DMS53 treated with DMSO at 0.1 percent for 48 hours (cell line): ENCODE data around the gene MATN3.

ENCODE experiments used
- DNase-seq: peaks from one replicate; lab custom pipeline; 2025; ENCODE audit not compliant: unreplicated experiment; lab: John Stamatoyannopoulos, UW

MATN3 gene

DNA sequence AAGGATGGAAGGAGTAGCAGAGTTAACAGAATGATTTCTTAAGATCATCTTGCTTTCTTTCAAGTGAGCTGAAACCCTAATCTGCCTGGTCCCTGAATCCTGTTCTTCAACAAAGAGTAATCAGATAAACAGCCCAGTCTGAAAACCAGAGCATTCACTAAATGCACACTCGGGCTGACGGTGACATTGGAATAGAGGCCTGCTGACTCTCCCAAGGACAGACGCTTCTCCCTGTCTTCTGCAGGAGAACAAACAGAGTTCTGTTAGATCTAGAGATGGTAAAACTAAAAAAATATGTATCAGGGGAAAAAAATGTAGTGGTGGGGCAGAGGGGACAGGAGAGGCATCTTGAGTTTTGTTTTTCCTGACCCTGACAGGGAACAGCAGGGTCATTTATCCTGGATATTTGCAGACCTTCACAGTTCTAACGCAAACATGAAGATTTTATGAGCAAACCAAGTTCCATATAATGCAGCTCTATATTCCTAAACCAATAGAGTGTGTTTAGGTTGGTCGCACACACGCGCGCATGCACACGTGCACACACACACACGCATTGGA is 7.3 kb downstream of the MATN3 start:
- no peak for DNase-seq

DNA sequence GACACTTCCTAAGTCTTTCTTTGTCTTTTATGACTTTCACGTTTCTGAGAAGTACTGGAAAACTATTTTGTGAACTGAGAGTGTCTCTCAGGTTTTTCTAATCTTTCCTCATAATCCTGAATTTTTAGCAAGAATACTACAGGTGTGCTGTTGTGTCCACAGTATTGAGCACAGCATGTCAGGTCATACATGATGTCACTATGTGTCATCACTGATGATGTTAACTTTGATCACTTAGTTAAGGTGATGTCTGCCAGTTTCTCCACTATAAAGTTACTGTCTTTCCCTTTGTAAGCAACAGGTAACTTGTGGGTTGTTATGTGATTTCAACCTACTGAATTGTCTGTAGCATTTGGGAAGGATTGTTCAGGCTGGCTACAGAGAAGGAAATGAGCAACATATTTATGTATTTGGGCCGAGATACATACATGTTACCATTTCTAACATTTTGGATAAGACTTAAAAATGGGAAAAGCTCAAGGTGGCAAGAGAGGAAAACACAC is 11.1 kb downstream of the MATN3 start:
- no peak for DNase-seq

DNA sequence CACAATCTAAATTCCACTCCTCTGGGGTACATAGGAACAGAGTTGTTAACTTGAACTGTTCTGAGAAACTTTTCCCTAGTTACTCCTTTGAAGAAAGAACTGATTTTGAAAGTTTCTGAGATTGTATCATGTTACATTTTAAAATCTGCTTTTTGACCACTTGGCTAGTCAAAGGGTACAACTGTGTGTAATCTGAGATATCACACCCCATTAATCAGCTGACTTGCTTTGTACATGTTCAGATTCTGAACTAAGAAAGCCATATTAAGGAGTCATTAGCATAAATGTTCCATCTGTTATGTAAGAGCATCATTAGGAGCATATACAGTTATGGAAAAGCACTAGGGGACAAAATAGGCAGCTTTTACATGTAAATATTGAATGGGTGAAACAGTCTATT is 18.7 kb downstream of the MATN3 start:
- no peak for DNase-seq

DNA sequence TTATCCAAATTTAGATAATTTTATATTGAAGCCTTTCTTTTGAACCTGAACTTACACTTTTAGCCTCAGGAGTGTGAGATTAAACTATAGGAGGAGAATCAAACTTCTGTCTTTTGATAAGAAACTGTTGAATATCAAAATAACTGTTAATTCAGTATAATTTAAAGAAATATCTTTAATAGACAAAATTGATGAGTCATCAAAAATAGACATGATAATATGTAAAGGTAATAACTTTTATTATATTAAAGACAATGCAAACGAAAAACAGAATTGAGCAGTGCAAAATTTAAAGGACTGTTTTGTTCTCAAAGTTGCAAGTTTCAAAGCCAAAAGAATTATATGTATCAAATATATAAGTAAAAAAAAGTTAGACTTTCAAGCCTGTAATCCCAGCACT is 20.6 kb downstream of the MATN3 start:
- no peak for DNase-seq

DNA sequence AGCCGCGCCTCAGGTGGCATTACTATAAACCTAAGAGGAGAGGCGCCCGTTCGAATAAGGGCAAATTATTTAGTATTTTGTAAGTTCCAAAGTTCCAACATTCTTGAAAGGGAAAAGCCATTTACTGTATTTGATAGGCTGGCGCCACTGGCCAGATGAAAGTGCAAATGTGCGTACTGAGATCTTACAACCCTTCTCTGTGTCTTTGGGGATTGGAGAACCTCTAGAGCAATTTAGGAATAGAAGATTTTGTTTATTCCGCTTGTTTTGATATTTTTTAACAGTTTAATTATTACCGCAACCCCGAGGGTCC is 22.1 kb downstream of the MATN3 start:
- DNase-seq, result no peak

DNA sequence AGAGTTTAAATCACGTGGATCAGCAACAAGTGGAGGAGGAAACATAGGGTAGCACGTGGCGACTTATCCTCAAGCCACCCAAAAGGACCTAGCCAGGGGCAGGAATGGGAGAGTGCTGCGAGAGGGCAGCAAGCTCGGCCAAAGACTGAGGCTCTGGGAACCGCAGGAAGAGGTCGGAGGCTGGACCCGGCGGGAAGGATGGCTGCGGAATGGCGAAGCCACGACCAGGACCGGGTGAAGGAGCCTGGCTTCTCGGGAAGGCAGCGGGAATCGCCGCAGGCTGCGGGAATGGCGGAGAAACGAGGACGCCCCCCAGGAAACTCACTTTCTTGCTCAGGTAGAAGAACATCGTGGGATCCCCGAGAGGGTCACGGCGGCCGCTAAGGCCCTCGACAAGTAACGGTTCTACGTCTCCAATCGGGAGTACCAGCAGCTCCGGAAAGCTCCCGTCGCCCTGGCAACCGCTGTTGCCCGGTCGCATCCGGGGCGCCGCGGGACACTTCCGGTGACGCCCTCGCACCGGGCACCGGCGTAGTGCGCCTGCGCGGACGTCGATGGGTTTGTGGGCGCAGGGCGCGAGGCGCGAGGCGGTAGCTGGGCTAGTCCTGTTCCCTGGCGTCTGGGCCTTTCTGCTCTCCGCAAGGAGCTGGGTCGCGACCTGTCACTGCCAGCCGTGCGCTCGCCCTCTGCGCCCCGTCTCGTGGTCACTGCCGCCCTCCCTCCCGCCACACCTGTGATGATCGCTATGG is 22.6 kb downstream of the MATN3 start, which contains the start of gene WDR35:
WDR35 (minus strand) TSS at position 439 of the 749 bp plus-strand sequence; CDS start at position 349, 90 bp downstream.
- peak; percentile 77 for DNase-seq

DNA sequence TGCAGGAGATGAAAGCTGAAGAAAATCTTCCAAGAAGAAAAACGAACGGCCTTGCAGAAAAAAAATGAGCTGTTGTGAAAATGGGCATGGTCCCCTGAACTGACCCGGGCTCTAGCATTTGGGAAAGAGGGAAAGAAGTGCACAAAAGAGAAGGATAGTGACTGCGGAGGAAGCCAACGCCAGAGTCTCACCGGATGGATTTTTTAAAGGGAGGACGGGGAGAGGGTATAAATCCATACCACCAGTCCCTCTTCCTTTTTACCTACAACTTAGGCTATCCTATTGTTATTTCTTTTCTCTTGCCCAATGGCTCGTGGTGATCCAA is 23.2 kb downstream of the MATN3 start:
- DNase-seq, result no peak

DNA sequence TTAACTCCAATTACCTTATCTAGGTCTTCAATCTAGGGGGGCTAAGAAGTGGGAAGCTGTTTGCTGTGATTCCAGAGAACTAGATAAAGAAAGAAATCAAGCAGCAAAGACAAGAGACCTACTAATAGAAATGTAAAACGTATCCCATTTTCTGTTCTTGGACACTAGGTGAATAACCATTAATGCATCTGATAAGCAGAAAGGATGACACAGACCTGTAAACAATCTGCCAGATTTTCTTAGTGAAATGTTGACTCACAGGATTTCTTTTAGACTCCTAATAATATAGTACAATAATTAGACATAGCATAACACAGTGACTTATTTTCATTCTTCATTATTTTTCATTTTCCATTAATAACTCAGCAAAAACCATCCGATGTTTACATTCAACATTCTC is 23.9 kb downstream of the MATN3 start:
- DNase-seq, result no peak

DNA sequence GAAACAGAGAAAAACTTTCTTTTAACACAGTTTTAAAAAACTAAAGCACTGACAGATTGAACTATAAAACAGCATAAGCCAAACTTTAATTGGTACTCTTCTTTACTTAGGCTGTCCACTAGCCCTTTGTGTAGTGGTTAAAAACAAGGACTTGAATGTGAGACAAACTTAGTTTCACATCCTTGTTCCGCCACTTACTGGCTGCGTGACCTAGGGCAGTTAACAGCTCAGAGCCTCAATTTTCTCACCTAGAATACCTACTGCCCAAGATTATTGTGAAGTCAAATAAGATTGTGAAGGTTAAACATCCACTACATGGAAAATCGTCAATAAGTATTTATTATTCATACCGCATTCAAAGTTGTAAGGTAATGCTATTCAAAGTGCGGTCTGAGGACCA is 24.5 kb downstream of the MATN3 start:
- DNase-seq, result no peak

DNA sequence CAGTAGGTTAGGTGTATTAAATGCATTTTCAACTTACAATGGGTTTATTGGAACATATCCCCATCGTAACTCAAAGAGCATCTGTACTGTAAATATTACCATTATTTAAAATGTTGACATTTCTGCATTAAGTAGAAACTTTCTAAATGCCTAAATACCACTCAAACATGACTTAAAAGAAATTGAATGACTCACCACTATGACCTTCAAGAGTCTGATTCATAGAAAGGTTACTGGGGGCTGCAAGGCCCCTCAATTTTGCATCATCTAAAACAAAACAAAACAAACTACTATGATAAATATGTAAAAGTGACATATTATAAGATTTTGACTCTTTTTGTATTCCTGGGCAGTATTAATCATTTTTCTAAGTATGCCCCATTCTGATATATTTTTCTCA is 30.2 kb downstream of the MATN3 start:
- no peak for DNase-seq

DNA sequence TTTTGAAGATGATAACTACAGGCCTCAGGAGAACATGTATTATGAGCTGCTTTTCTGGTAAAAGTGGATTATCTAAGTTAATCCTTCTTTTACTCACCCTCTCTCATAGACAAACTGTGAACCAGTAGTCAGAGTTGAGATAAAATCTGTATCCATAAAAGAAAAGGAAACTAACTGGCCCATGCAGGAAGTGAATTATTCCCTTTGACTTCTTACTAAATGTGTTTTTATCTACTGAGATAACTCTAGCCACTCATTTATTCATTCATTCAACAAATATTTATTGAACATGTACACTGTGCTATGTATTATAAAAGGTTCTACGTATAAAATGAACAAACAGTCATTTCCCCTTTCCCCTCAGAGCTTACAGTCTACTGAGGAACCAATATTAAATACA is 32.5 kb downstream of the MATN3 start:
- DNase-seq, result no peak

DNA sequence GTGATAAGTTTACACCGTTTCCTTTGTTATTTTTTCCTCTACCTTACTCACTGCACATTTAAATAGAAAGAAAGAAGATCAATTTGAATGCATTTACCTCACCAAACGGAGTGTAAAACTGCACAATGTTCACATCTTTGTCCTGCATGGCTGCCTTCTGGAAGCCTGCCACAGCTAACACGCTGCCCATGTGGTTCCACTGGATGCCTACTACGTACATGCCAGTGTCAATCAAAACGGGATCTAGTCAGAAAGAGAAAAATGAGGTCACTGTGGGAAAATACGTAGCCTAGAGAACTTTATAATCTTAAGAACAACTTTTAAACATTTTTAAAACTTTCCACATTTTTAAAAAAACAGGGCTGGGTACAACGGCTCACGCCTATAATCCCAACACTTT is 39.0 kb downstream of the MATN3 start:
- no peak for DNase-seq

DNA sequence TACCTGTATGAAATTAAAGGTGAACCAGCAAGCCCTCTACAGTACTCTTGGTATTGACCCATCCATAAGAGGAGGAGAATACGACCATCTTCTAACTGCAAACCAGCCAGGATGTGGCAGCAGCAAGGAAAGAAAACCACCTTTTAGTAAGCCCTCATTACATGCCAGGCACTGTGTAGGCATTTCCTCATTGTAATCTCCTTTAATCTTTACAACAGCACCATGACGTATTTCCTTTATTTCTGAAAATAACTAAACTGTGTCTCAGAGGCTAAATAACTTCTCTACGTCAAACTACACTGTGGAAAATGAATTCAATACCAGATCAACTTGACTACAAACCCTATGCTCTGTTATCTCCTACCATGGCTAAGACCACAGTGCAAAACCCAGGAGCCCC is 40.8 kb downstream of the MATN3 start:
- DNase-seq, result no peak

DNA sequence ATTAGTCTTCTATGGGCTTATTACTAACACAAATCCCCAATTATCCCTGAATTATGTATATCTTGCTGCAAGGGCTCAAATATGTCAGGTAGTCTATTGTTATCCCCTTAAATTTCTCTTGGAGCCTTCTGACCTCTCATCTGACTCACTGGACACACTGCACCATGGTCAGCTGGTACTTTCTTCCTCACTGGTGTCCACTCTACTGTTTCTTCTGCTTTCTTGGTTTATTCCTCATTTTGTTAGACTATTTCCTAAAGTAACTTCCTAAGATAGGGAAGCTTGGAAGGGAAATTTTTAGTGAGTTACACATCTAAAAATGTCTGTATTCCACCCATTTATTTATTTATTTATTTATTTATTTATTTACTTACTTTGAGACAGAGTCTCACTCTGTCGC is 49.1 kb downstream of the MATN3 start:
- DNase-seq, result no peak

DNA sequence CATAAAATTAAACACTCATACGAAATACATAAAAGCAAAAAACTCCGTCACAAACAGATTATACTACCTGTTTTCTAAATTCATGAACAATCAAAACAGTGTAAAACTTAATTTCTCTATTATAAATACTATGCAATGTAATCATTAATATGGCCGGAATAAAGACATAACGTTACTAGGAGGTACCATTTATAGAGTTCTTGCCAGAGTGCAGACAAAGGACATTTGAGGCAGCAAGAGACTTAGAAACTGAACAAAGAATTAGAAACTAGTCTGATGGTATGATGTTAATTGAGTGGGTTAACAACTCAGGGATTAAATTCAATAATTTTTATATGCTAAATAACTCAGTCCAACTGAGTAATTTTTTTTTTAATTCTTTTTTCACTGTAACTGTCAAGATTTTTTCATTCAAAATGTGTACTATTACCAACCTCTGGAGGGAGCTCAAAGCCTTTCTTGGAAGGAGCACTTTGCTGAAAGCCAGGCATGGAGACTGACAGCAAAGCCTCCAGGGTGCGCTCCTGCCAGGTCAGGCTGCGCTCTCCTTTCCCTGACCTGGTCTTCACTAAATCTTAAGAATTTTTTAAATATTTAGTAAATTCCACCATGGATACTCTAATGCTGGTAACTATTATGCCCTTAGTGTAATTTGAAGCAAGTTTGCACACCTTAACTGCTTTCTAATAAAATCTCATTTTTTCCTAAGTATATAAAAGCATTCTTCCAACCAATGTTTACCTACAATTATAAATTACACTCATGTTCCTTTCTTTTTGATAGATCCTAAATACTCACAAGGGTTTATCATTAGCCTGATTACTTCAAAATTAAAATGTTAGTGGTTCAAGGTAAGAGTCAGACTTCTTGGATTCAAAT is 56.7 kb downstream of the MATN3 start:
- peak; percentile 46 for DNase-seq

DNA sequence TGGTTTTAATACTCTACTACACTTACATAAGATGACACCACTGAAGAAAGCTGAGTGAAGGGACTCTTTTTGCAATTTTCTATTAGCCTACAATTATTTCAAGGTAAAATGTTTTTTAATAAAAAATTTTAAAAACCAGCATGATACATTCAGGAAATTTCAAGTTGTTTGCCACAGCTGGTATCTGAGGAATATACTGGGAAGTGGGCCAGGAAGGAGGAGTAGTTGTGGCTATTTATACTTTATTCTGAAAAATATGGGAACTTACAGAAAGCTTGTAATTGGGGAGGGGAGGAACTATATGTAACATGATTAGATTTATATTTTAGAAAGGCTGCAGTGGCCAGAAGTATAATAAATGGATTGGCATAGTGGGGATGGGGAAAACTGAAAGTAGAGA is 63.4 kb downstream of the MATN3 start:
- no peak for DNase-seq

DNA sequence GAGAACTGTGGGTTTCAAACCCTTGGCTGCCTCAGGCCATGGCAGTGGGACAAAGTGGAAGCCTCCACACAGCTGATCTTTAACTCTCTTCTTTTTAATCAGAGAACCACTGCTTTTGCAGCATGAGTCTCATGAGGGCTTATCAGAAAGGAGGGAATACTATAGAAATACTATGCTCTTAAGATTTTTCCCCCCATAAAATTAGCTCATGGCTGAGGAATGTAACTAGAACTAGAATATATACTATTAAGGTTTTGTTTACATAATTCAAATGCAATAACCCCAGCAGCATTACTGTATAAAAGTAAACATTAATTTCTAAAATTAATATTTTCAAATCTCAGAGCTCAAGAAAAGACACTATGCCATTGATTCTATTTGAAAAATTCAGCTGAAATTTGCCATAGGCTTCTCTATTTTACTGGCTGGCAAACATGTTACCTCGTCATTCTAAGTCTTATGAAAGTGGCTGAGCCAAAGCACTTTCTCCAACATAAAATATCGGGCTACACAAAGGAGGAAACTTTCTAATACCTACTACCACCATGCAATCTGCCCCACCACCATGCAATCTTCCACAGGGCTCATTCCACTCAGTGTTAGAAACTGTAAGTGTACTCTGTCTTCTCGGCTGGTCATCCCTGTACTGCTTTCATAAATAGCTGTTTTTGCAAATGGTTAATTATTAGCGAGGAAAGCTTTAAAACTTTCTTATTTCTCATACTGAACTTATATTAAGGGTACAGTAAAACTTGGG is 65.1 kb downstream of the MATN3 start:
- DNase-seq, result no peak

DNA sequence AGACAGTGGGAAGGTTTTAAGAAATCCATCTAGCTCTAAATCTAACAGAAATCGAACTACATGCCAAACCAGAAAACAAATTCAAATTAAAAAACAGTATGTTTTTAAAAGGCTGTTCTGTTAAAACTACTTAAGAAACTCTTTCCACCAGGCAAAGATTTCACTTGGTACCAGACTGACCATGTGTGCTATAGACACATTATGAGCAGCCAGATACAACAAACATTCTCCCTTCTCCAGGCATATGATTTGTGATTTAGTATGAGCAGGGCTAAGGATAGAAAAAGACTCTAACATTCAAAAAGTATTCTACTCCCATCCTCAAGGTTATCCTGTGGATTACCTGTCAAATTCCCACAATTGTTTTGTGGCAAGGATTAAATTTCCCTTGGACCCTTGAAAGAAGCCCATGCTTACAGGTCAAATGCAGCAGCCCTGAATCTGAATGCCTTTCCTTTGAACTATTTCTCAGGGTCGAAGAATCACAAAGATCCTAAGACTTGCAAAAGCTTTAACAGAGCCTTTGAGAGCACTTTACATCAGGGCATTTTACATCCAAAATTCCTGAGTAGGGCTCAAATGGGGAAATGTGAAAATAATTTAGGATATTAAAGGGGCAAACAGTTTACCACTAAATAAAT is 68.1 kb downstream of the MATN3 start:
- DNase-seq, result no peak

DNA sequence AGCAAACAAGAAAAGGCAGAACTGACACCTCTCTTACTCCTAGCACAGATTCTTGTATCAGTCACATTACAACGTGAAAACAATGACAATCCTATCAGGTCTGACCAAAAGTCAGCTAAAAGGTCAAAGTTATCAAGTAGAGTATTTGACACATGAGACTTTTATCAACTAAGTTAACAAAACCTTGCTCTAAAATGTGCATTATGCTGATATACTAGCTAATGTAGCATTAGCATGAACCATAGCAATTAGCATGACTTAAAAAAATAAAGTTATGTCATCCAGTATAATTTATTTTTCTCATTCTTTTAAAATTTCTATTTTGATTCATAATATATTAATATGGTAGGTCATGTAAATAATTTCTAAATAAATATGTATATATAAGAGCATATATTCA is 69.3 kb downstream of the MATN3 start:
- DNase-seq, result no peak

DNA sequence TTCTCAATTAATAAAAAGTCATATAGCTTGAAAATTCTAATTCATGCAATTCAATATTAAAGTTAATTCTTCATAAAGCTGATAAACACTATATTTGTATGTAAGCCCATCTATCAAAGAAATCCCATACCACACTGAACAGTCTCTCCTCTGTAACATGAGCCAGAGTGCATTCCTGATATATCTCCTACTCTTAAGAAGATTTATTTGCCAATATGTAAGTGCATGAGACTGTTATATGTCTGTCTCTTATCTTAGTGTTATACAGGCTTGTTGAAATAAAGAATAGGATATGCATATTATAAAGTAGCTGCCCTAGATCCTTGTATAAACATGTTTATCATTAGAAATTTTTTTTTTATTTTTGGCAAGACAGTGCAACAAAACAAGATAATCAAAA is 70.3 kb downstream of the MATN3 start:
- no peak for DNase-seq
